ENCODE data around the gene TPK1.

Gene TPK1

DNA sequence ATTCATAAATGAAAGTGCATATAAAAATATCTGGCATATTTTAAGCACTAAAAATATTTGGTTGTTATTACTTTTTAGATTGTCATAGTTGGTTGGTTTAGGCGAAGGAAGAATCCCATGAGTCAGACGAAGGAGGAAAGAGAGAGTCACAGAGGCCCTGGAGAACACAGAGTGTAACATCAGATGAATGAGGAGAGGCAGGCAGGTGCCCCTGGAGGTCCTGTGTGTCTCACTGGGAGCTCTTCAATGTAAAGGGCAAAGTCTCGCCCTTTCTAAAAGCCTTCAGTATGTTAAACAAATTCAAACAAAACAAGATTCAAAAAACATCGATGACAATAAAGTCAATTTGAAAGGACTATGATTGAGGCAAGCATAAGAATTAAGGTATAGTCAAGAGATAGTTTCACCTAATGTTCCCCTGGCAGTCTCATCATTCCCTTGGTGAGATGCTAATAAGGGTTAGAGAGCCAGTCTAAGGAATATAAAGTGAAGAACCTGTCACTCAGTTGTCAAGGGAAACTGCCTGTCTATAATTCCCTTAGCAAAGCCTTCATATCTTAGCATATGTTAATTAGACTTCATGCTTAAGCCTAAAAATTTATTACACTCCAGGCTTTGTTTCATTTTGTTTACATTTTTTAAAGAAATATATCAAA is 194.3 kb downstream of the TPK1 start:
- peak in 1 of 2 donors; percentile 3 for DNase-seq (ENCODE audit: low read depth in 2 of 2)
- TF ChIP-seq, protein P1, sequence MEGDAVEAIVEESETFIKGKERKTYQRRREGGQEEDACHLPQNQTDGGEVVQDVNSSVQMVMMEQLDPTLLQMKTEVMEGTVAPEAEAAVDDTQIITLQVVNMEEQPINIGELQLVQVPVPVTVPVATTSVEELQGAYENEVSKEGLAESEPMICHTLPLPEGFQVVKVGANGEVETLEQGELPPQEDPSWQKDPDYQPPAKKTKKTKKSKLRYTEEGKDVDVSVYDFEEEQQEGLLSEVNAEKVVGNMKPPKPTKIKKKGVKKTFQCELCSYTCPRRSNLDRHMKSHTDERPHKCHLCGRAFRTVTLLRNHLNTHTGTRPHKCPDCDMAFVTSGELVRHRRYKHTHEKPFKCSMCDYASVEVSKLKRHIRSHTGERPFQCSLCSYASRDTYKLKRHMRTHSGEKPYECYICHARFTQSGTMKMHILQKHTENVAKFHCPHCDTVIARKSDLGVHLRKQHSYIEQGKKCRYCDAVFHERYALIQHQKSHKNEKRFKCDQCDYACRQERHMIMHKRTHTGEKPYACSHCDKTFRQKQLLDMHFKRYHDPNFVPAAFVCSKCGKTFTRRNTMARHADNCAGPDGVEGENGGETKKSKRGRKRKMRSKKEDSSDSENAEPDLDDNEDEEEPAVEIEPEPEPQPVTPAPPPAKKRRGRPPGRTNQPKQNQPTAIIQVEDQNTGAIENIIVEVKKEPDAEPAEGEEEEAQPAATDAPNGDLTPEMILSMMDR (IDR thresholded peaks at IDR 0.05; ENCODE audit: low read depth, low read length): no peak
- no peak overlapping the region for H3K4me3 ChIP-seq (replicated peaks in 1 of 2; ENCODE audit: low read depth in 2 of 2, low read length in 2 of 2)

DNA sequence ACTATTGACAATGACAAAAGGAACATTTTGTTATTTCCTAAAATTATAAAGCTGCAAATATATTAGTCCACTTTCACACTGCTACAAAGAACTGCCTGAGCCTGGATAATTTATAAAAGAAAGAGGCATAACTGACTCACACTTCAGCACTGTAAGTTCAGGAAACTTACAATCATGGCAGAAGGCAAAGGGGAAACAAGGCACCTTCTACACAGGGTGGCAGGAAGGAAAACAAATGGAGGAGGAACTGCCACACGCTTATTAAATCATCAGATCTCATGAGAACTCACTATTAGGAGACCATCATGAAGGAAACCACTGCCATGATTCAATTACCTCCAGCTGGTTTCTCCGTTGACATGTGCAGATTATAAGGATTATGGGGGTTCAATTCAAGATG is 203.1 kb downstream of the TPK1 start:
- no peak overlapping the region for H3K4me3 ChIP-seq (replicated peaks in 1 of 2; ENCODE audit: low read depth in 2 of 2, low read length in 2 of 2)
- TF ChIP-seq, protein P1 (IDR thresholded peaks at IDR 0.05; ENCODE audit: low read depth, low read length): no peak
- no peak for DNase-seq (ENCODE audit: low read depth in 2 of 2)

DNA sequence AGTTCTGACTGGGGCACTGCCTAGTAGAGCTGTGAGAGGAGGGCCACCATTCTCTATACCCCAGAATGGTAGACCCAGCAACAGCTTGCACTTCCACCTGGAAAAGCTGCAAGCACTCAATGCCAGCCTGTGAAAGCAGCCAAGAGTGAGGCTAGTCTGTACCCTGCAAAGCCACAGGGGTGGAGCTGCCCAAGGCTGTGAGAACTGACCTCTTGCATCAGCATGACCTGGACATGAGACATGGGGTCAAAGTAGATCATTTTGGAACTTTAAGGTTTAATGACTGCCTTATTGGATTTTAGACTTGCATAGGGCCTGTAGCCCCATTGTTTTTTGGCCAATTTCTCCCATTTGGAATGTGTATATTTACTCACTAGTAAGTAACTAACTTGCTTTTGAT is 206.3 kb downstream of the TPK1 start:
- no peak for DNase-seq (ENCODE audit: low read depth in 2 of 2)
- TF ChIP-seq, protein P1 (IDR thresholded peaks at IDR 0.05; ENCODE audit: low read depth, low read length): no peak
- no peak overlapping the region for H3K4me3 ChIP-seq (replicated peaks in 1 of 2; ENCODE audit: low read depth in 2 of 2, low read length in 2 of 2)

DNA sequence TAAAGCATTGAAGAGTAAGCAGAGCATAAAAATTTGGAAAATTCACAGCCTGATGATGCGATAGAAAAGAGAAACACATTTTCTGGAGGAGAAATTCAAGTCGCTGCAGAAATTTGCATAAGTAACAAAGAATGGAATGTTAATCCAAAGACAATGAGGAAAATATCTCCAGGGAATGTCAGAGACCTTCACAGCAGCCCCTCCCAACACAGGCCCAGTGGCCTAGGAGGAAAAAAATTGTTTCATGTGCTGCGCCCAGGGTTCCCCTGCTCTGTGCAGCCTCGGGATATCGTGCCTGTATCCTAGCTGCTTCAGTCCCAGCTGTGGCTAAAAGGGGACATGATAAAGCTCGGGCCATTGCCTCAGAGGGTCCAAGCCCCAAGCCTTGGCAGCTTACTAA is 206.8 kb downstream of the TPK1 start:
- TF ChIP-seq, protein P1 (IDR thresholded peaks at IDR 0.05; ENCODE audit: low read depth, low read length): no peak
- DNase-seq (ENCODE audit: low read depth in 2 of 2): no peak
- H3K4me3 ChIP-seq (replicated peaks in 1 of 2; ENCODE audit: low read depth in 2 of 2, low read length in 2 of 2): no peak overlapping the region

DNA sequence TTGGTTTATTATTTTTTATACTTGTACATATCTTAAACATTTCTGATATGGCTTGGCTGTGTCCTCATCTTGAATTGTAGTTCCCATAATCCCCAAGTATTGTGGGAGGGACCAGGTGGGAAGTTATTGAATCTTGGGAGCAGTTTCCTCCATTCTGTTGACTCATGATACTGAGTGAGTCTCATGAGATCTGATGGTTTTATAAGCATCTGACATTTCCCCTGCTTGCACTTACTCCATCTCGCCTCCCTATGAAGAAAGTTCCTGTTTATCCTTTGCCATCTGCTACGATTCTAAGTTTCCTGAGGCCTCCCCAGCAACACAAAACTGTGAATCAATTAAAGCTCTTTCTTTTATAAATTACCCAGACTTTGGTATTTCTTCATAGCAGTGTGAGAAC is 207.7 kb downstream of the TPK1 start:
- DNase-seq (ENCODE audit: low read depth in 2 of 2): no peak
- no peak overlapping the region for H3K4me3 ChIP-seq (replicated peaks in 1 of 2; ENCODE audit: low read depth in 2 of 2, low read length in 2 of 2)
- TF ChIP-seq, protein P1 (IDR thresholded peaks at IDR 0.05; ENCODE audit: low read depth, low read length): no peak

DNA sequence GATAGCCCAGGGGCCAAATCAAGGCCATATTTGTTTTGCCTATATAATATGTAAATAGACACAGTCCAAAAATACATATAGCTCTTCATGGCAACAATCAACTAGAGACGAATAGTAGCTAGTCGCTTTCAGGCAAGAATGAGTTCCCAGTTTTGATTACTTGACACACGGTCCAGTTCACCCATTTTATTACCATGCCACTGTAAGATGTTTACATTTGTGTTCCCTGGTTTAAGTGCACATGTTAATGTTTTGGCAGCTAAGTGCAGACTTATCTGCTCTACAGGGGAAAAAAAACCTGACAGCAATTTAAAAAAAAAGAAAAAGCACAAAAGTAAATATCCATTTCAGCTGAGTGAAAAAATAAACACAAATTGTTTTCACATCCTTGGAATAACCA is 213.1 kb downstream of the TPK1 start:
- H3K4me3 ChIP-seq (replicated peaks in 1 of 2; ENCODE audit: low read depth in 2 of 2, low read length in 2 of 2): no peak overlapping the region
- TF ChIP-seq, protein P1 (IDR thresholded peaks at IDR 0.05; ENCODE audit: low read depth, low read length): no peak
- DNase-seq (ENCODE audit: low read depth in 2 of 2): no peak

DNA sequence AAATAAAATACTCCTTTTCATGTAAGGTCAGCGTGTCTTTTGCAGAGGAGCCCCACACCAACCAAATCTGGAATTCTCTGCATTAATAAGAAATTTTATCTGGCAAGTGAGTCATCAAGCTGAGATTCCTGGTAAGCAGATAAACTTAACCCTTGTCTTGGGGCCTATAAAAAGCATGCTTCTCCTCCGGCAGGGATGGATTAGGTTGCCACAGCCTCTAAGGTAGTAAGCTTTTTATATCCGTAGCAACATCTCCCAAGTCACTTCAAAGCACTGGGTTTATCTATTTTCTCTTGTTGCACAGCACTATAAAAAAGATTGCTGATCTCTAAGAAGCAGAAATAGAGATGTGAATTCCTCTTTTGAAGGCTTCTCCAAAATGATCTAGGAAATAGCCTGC is 229.6 kb downstream of the TPK1 start:
- peak in 1 of 2 donors; percentile 7 for DNase-seq (ENCODE audit: low read depth in 2 of 2)

More for the DNA sequence above, 229.6 kb downstream of the TPK1 start:
- H3K4me3 ChIP-seq (replicated peaks in 1 of 2; ENCODE audit: low read depth in 2 of 2, low read length in 2 of 2): no peak overlapping the region
- TF ChIP-seq, protein P1 (IDR thresholded peaks at IDR 0.05; ENCODE audit: low read depth, low read length): no peak

All from cardiac fibroblast (primary cell).